ENCODE results near the gene CTNND2.
"Not testable (repeated sequence)": the region's sequence is repeated elsewhere in the genome, so short reads cannot be mapped to it uniquely, and the experiment has no call there.

CTNND2 gene

GRCh38 chr5:11322133-11322532 lies 582.1 kb downstream of the CTNND2 start:
- no peak for DNase-seq (ENCODE audit: low read depth in 2 of 2)

- no peak for DNase-seq (ENCODE audit: low read depth in 2 of 2)
These were observed 584.2 kb downstream of the CTNND2 start for GRCh38 chr5:11319836-11320580.

GRCh38 chr5:11313694-11314093 lies 590.6 kb downstream of the CTNND2 start:
- DNase-seq (ENCODE audit: low read depth in 2 of 2), result not testable (repeated sequence)

- DNase-seq (ENCODE audit: low read depth in 2 of 2), result no peak
These were observed 592.5 kb downstream of the CTNND2 start for GRCh38 chr5:11311731-11312130.

- DNase-seq (ENCODE audit: low read depth in 2 of 2), result no peak
These were observed 593.0 kb downstream of the CTNND2 start for GRCh38 chr5:11311272-11311671.

- no peak for DNase-seq (ENCODE audit: low read depth in 2 of 2)
These were observed 594.1 kb downstream of the CTNND2 start for GRCh38 chr5:11310158-11310557.

GRCh38 chr5:11306365-11306764 lies 597.9 kb downstream of the CTNND2 start:
- DNase-seq (ENCODE audit: low read depth in 2 of 2), result no peak

GRCh38 chr5:11305245-11305644 lies 599.0 kb downstream of the CTNND2 start:
- no peak for DNase-seq (ENCODE audit: low read depth in 2 of 2)

GRCh38 chr5:11304641-11305040 lies 599.6 kb downstream of the CTNND2 start:
- DNase-seq (ENCODE audit: low read depth in 2 of 2), result no peak

GRCh38 chr5:11302663-11303062 lies 601.6 kb downstream of the CTNND2 start:
- no peak for DNase-seq (ENCODE audit: low read depth in 2 of 2)

GRCh38 chr5:11301171-11301570 lies 603.1 kb downstream of the CTNND2 start:
- DNase-seq (ENCODE audit: low read depth in 2 of 2), result no peak

GRCh38 chr5:11300736-11301135 lies 603.5 kb downstream of the CTNND2 start:
- DNase-seq (ENCODE audit: low read depth in 2 of 2), result no peak

GRCh38 chr5:11298877-11299276 lies 605.4 kb downstream of the CTNND2 start:
- no peak for DNase-seq (ENCODE audit: low read depth in 2 of 2)

- no peak for DNase-seq (ENCODE audit: low read depth in 2 of 2)
These were observed 610.7 kb downstream of the CTNND2 start for GRCh38 chr5:11293523-11293922.

GRCh38 chr5:11292648-11293356 lies 611.4 kb downstream of the CTNND2 start:
- DNase-seq (ENCODE audit: low read depth in 2 of 2), result no peak

GRCh38 chr5:11289733-11290132 lies 614.5 kb downstream of the CTNND2 start:
- no peak for DNase-seq (ENCODE audit: low read depth in 2 of 2)

- DNase-seq (ENCODE audit: low read depth in 2 of 2), result no peak
These were observed 615.0 kb downstream of the CTNND2 start for GRCh38 chr5:11289208-11289607.

GRCh38 chr5:11281842-11282241 lies 622.4 kb downstream of the CTNND2 start:
- DNase-seq (ENCODE audit: low read depth in 2 of 2), result no peak

GRCh38 chr5:11277323-11277722 lies 626.9 kb downstream of the CTNND2 start:
- DNase-seq (ENCODE audit: low read depth in 2 of 2), result no peak

GRCh38 chr5:11273180-11273903 lies 630.9 kb downstream of the CTNND2 start:
- no peak for DNase-seq (ENCODE audit: low read depth in 2 of 2)

- no peak for DNase-seq (ENCODE audit: low read depth in 2 of 2)
These were observed 634.7 kb downstream of the CTNND2 start for GRCh38 chr5:11269515-11269914.

GRCh38 chr5:11268891-11269290 lies 635.4 kb downstream of the CTNND2 start:
- no peak for DNase-seq (ENCODE audit: low read depth in 2 of 2)

GRCh38 chr5:11266331-11266730 lies 637.9 kb downstream of the CTNND2 start:
- no peak for DNase-seq (ENCODE audit: low read depth in 2 of 2)

Measured in stimulated activated CD8-positive, alpha-beta memory T cell treated with anti-CD3 and anti-CD28 coated beads, Interleukin-15, amount 100 ng/mL, for 48 hours (primary cell).